IMR-90 (cell line): ENCODE results near the gene KCNK10. TPM values are rescaled to one million over a fixed set of nuclear protein-coding genes. Genes with fewer than 3 reads are reported as not detected.

Experiments used
- ATAC-seq: fragments of 200-7000 bp; cut with Tn5 transposase; 2 replicates; pipeline ENCODE4 v1.9.1; 2020; ENCODE audit warnings: low read depth, mild to moderate bottlenecking, moderate library complexity
- BruUV-seq: library from RNA; stranded (reverse); fragments of 400-500 nt; replicated peaks from 2 replicates; lab custom pipeline; 2021; lab: Mats Ljungman, UMichigan
- CTCF ChIA-PET: fragments of 300-600 bp; formaldehyde crosslinking; extraction: SDS; loops from one replicate; lab custom pipeline; 2021; ENCODE audit warnings: antibody characterized with exemption; lab: Yijun Ruan, JAX
- POLR2A ChIA-PET: fragments of 300-600 bp; sonication (Branson Sonifier 250); formaldehyde crosslinking; loops from one replicate; lab custom pipeline; 2022; ENCODE audit warnings: antibody characterized with exemption; ENCODE audit not compliant: unreplicated experiment; lab: Charles Lee
- DNase-seq: peaks from one replicate; pipeline ENCODE4 v3.0.0; 2013
- H2AFZ ChIP-seq: replicated peaks from 2 replicates; pipeline ENCODE3; 2013; ENCODE audit warnings: low read length, mild to moderate bottlenecking; ENCODE audit not compliant: poor library complexity
- H2AK5ac ChIP-seq: 2 replicates; pipeline ENCODE4 v1.6.1; 2013; ENCODE audit warnings: low read depth, low read length, inconsistent platforms
- H2AK9ac ChIP-seq: replicated peaks from 2 replicates; pipeline ENCODE3; 2013; ENCODE audit warnings: mild to moderate bottlenecking, low read depth, low read length, moderate library complexity; ENCODE audit not compliant: poor library complexity
- H2BK120ac ChIP-seq: 2 replicates; pipeline ENCODE4 v1.6.1; 2013; ENCODE audit warnings: low read depth, low read length, inconsistent platforms
- H2BK15ac ChIP-seq: 3 replicates; pipeline ENCODE4 v1.6.1; 2013; ENCODE audit warnings: low read depth, low read length, inconsistent platforms
- H2BK20ac ChIP-seq: 2 replicates; pipeline ENCODE4 v1.6.1; 2013; ENCODE audit warnings: low read depth, mild to moderate bottlenecking, inconsistent platforms, low read length, moderate library complexity
- H2BK5ac ChIP-seq: 2 replicates; pipeline ENCODE4 v1.6.1; 2013; ENCODE audit warnings: mild to moderate bottlenecking, low read depth, low read length, inconsistent platforms; ENCODE audit not compliant: poor library complexity, severe bottlenecking
- H3K14ac ChIP-seq: replicated peaks from 2 replicates; pipeline ENCODE4 v1.6.1; 2013; ENCODE audit warnings: low read depth, low read length, inconsistent platforms
- H3K18ac ChIP-seq: 2 replicates; pipeline ENCODE4 v1.6.1; 2013; ENCODE audit warnings: low read depth, low read length, control low read depth
- H3K23ac ChIP-seq: 2 replicates; pipeline ENCODE4 v1.6.1; 2013; ENCODE audit warnings: low read depth, low read length, inconsistent platforms
- H3K27ac ChIP-seq: 2 replicates; pipeline ENCODE4 v1.5.1; 2013; ENCODE audit warnings: mild to moderate bottlenecking, control low read depth, low read length; ENCODE audit not compliant: insufficient read depth
- H3K27me3 ChIP-seq: 2 replicates; pipeline ENCODE4 v1.6.1; 2013; ENCODE audit warnings: low read length; ENCODE audit not compliant: control insufficient read depth, insufficient read depth
- H3K36me3 ChIP-seq: 2 replicates; pipeline ENCODE4 v1.6.1; 2013; ENCODE audit warnings: low read length, mixed read lengths; ENCODE audit not compliant: control insufficient read depth, insufficient read depth
- H3K4ac ChIP-seq: 2 replicates; pipeline ENCODE4 v1.6.1; 2013; ENCODE audit warnings: low read depth, low read length, inconsistent platforms
- H3K4me1 ChIP-seq: 2 replicates; pipeline ENCODE4 v1.6.1; 2013; ENCODE audit warnings: low read length, mixed read lengths; ENCODE audit not compliant: control insufficient read depth, insufficient read depth
- H3K4me2 ChIP-seq: 2 replicates; pipeline ENCODE4 v1.6.1; 2013; ENCODE audit warnings: low read depth, mild to moderate bottlenecking, control low read depth, low read length, moderate library complexity
- H3K4me3 ChIP-seq: 2 replicates; pipeline ENCODE4 v1.5.1; 2013; ENCODE audit warnings: low read depth, mild to moderate bottlenecking, control low read depth, low read length, moderate library complexity; ENCODE audit not compliant: insufficient read depth
- H3K56ac ChIP-seq: 2 replicates; pipeline ENCODE4 v1.6.1; 2013; ENCODE audit warnings: low read length, inconsistent platforms; ENCODE audit not compliant: insufficient read depth; ENCODE audit errors: extremely low read depth
- H3K79me1 ChIP-seq, 2 experiments: 2 replicates each; pipeline ENCODE4 v1.6.1; 2013; ENCODE audit warnings: low read length in 2 of 2, inconsistent platforms in 1 of 2, low read depth in 1 of 2
- H3K9ac ChIP-seq: 2 replicates; pipeline ENCODE4 v1.6.1; 2013; ENCODE audit warnings: low read depth, low read length, control low read depth
- H3K9me1 ChIP-seq: 2 replicates; pipeline ENCODE4 v1.6.1; 2013; ENCODE audit warnings: low read length, inconsistent platforms; ENCODE audit not compliant: insufficient read depth
- H3K9me3 ChIP-seq: 2 replicates; pipeline ENCODE4 v1.6.1; 2013; ENCODE audit warnings: low read length; ENCODE audit not compliant: control insufficient read depth, insufficient read depth
- H4K20me1 ChIP-seq: 2 replicates; pipeline ENCODE4 v1.6.1; 2013; ENCODE audit warnings: low read length, inconsistent platforms; ENCODE audit not compliant: insufficient read depth
- H4K5ac ChIP-seq: 2 replicates; pipeline ENCODE4 v1.6.1; 2013; ENCODE audit warnings: mild to moderate bottlenecking, low read depth, low read length, control low read depth
- H4K8ac ChIP-seq, 2 experiments: 2 replicates each; pipeline ENCODE4 v1.6.1; 2013; ENCODE audit warnings: low read depth in 2 of 2, low read length in 2 of 2, control low read depth in 1 of 2, inconsistent platforms in 1 of 2
- H4K91ac ChIP-seq: 2 replicates; pipeline ENCODE4 v1.6.1; 2013; ENCODE audit warnings: low read depth, low read length, inconsistent platforms; ENCODE audit not compliant: insufficient read depth
- CEBPB ChIP-seq: IDR thresholded peaks from 2 replicates; pipeline ENCODE4 v1.6.1; 2012; ENCODE audit warnings: low read depth, low read length, improper control_type of control experiment
- CHD1 ChIP-seq: IDR thresholded peaks from 2 replicates; pipeline ENCODE4 v1.6.1; 2012; ENCODE audit warnings: low read depth, low read length, improper control_type of control experiment
- FOS ChIP-seq: fragments of 150-350 bp; IDR thresholded peaks from 2 replicates; pipeline ENCODE4 v1.6.1; 2016; ENCODE audit warnings: low read depth, low read length
- MAFK ChIP-seq: IDR thresholded peaks from 2 replicates; pipeline ENCODE4 v1.6.1; 2012; ENCODE audit warnings: low read depth, low read length, improper control_type of control experiment
- MAZ ChIP-seq: IDR thresholded peaks from 2 replicates; pipeline ENCODE4 v1.6.1; 2012; ENCODE audit warnings: low read depth, mild to moderate bottlenecking, low read length, improper control_type of control experiment, moderate library complexity, borderline replicate concordance
- MXI1 ChIP-seq: IDR thresholded peaks from 2 replicates; pipeline ENCODE4 v1.6.1; 2012; ENCODE audit warnings: low read depth, mild to moderate bottlenecking, low read length, moderate library complexity, borderline replicate concordance
- NFE2L2 ChIP-seq: fragments of 150-350 bp; IDR thresholded peaks from 2 replicates; pipeline ENCODE4 v1.6.1; 2016; ENCODE audit warnings: low read depth, mild to moderate bottlenecking, low read length
- POLR2A ChIP-seq: IDR thresholded peaks from 2 replicates; pipeline ENCODE4 v1.6.1; 2012; ENCODE audit warnings: mild to moderate bottlenecking, low read depth, low read length
- RAD21 ChIP-seq: IDR thresholded peaks from 2 replicates; pipeline ENCODE4 v1.6.1; 2012; ENCODE audit warnings: low read length, improper control_type of control experiment
- RCOR1 ChIP-seq: IDR thresholded peaks from 2 replicates; pipeline ENCODE4 v1.6.1; 2012; ENCODE audit warnings: mild to moderate bottlenecking, low read length, improper control_type of control experiment; ENCODE audit not compliant: insufficient replicate concordance
- RFX5 ChIP-seq: IDR thresholded peaks from 2 replicates; pipeline ENCODE4 v1.8.0; 2012; ENCODE audit warnings: low read depth, mild to moderate bottlenecking, low read length, moderate library complexity
- SMC3 ChIP-seq: fragments of 150-350 bp; IDR thresholded peaks from 2 replicates; pipeline ENCODE4 v1.6.1; 2016; ENCODE audit warnings: low read depth, mild to moderate bottlenecking, antibody characterized with exemption, low read length, moderate library complexity
- WGBS, 2 experiments: methylation state at CpG; one replicate each; pipeline versions ENCODE4 v1.1.5 to v1.1.7; 2013; ENCODE audit warnings: missing lambda C conversion rate in 2 of 2; ENCODE audit not compliant: insufficient read length in 1 of 2; ENCODE audit errors: extremely low coverage in 2 of 2; 5-methylcytosine and 5-hydroxymethylcytosine counted together
- dilution Hi-C: fragments of 300-500 bp; cut with HindIII; formaldehyde crosslinking; loops from one replicate; pipeline ENCODE4 v1.14.3; 2018; ENCODE audit warnings: low sequenced_read_pairs; ENCODE audit not compliant: unreplicated experiment
- in situ Hi-C: fragments of 300-500 bp; cut with MboI; formaldehyde crosslinking; loops from 3 replicates; pipeline ENCODE4 v1.14.3; 2019; ENCODE audit warnings: low sequenced_read_pairs, inconsistent platforms, mixed read lengths
- intact Hi-C: fragments of 100-400 bp; cut with micrococcal nuclease; formaldehyde crosslinking; loops from 2 replicates; pipeline ENCODE4 v1.10.0; 2022
- polyA plus RNA-seq, 3 experiments: library from polyadenylated mRNA; depleted of rRNA; stranded (reverse); fragments of >200 nt; gene quantifications; 2 replicates each; pipeline ENCODE4 v1.2.3, GENCODE V29; 2012; ENCODE audit warnings: low replicate concordance in 1 of 3
- total RNA-seq: library from RNA; depleted of rRNA; stranded (reverse); fragments of >200 nt; gene quantifications from 2 replicates; pipeline ENCODE4 v1.2.3, GENCODE V29; 2012
- TF ChIP-seq, protein P1 (sequence below): conservative IDR thresholded peaks from 2 replicates; pipeline ENCODE4 v1.5.1; 2012; ENCODE audit warnings: mild to moderate bottlenecking, low read depth, low read length, improper control_type of control experiment
- TF ChIP-seq, protein P2 (sequence below): fragments of 150-350 bp; IDR thresholded peaks from 2 replicates; pipeline ENCODE4 v1.6.1; 2016; ENCODE audit warnings: low read depth, mild to moderate bottlenecking, low read length, moderate library complexity, borderline replicate concordance
- TF ChIP-seq, protein P3 (sequence below): fragments of 150-350 bp; IDR thresholded peaks from 2 replicates; pipeline ENCODE4 v1.6.1; 2017; ENCODE audit warnings: mild to moderate bottlenecking, antibody characterized with exemption, low read length, low read depth

Gene KCNK10
- total and polyA plus RNA-seq, 2 of the 4 experiments (the other 2 are of a cell fraction) = not detected

DNA sequence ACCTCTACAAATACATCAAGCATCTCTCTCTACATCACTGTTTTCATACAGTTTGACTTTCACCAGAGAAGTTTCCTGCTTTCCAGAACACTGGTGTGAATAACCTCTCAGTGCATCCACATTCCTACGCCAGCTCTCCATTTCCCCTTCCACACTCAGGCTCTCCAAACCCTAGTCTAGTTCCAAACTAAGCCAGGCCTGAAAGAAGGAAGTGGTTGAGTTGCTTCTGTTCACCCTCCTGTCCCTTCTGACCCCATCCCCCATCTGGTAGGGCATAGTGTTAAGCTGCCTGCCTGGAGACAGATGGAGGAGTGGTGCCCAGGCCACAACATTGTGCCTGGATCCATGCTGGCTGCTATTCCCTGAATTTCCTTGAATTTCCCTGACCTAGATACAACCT, 185.7 kb downstream of the KCNK10 start:
- Histone ChIP-seq H3K18ac (no peak overlapping the region), H2BK120ac (no peak overlapping the region), H3K79me1 (no peaks in the 10 kb centered on the region), H3K4me2 (no peak overlapping the region), H3K56ac (no peak overlapping the region), H2BK20ac (no peak overlapping the region), H4K5ac (no peak overlapping the region), H3K9ac (no peak overlapping the region), H2AK9ac (no peak overlapping the region), H4K20me1 (no peaks in the 10 kb centered on the region), H2BK15ac (no peak overlapping the region), H3K4me1 (no peaks in the 10 kb centered on the region), H3K9me1 (no peaks in the 10 kb centered on the region), H3K23ac (no peak overlapping the region), H2AK5ac (no peak overlapping the region), H3K4me3 (no peak overlapping the region), H3K27ac (no peak overlapping the region), H4K8ac (no peak overlapping the region), H2BK5ac (no peak overlapping the region), H3K14ac (no peak overlapping the region), H2AFZ (no peak overlapping the region), H3K36me3 (no peaks in the 10 kb centered on the region), H3K27me3 (no peaks in the 10 kb centered on the region), H3K9me3 (peaks cover 2% of the 10 kb centered on the region; the same call in 1 of the 2 replicates), H3K4ac (no peak overlapping the region), H4K91ac (no peak overlapping the region)
- DNase-seq (no peak), ATAC-seq (no peak)
- BruUV-seq = no TSS peak
- ChIA-PET POLR2A (no interaction called here), CTCF (no interaction called here)
- dilution Hi-C loops = no loop called here
- in situ Hi-C loops = no loop called here
- WGBS, 2 experiments = no CpG with 5 or more reads among the region's 1 CpG
- TF ChIP-seq, protein P1, sequence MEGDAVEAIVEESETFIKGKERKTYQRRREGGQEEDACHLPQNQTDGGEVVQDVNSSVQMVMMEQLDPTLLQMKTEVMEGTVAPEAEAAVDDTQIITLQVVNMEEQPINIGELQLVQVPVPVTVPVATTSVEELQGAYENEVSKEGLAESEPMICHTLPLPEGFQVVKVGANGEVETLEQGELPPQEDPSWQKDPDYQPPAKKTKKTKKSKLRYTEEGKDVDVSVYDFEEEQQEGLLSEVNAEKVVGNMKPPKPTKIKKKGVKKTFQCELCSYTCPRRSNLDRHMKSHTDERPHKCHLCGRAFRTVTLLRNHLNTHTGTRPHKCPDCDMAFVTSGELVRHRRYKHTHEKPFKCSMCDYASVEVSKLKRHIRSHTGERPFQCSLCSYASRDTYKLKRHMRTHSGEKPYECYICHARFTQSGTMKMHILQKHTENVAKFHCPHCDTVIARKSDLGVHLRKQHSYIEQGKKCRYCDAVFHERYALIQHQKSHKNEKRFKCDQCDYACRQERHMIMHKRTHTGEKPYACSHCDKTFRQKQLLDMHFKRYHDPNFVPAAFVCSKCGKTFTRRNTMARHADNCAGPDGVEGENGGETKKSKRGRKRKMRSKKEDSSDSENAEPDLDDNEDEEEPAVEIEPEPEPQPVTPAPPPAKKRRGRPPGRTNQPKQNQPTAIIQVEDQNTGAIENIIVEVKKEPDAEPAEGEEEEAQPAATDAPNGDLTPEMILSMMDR = no peak
- no peak for TF ChIP-seq MAZ
- no peak for TF ChIP-seq CHD1
- no peak for TF ChIP-seq MAFK
- TF ChIP-seq SMC3 = no peak
- TF ChIP-seq NFE2L2 = no peak
- no peak for TF ChIP-seq CEBPB
- no peak for TF ChIP-seq POLR2A
- no peak for TF ChIP-seq FOS
- TF ChIP-seq, protein P2, sequence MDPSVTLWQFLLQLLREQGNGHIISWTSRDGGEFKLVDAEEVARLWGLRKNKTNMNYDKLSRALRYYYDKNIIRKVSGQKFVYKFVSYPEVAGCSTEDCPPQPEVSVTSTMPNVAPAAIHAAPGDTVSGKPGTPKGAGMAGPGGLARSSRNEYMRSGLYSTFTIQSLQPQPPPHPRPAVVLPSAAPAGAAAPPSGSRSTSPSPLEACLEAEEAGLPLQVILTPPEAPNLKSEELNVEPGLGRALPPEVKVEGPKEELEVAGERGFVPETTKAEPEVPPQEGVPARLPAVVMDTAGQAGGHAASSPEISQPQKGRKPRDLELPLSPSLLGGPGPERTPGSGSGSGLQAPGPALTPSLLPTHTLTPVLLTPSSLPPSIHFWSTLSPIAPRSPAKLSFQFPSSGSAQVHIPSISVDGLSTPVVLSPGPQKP = no peak
- no peak for TF ChIP-seq RFX5
- TF ChIP-seq MXI1 = no peak
- no peak for TF ChIP-seq RAD21
- TF ChIP-seq RCOR1 = no peak
- TF ChIP-seq, protein P3, sequence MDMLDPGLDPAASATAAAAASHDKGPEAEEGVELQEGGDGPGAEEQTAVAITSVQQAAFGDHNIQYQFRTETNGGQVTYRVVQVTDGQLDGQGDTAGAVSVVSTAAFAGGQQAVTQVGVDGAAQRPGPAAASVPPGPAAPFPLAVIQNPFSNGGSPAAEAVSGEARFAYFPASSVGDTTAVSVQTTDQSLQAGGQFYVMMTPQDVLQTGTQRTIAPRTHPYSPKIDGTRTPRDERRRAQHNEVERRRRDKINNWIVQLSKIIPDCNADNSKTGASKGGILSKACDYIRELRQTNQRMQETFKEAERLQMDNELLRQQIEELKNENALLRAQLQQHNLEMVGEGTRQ = no peak
- intact Hi-C loops = no loop called here
